GM12878 (cell line): Measurements from ENCODE around the gene UTP25. TPM values are rescaled to one million over a fixed set of nuclear protein-coding genes. Genes with fewer than 3 reads are reported as not detected.
A peak's percentile ranks its signal among the peaks of the same experiment; 100 is the strongest.

Source experiments
- ATF2 ChIP-seq: IDR thresholded peaks from 2 replicates; pipeline ENCODE4 v1.6.1; 2012; ENCODE audit warnings: low read length, inconsistent platforms
- BACH1 ChIP-seq: fragments of 450-650 bp; IDR thresholded peaks from 2 replicates; pipeline ENCODE4 v1.6.1; 2017; ENCODE audit warnings: mild to moderate bottlenecking, borderline replicate concordance
- BCL11A ChIP-seq: IDR thresholded peaks from 2 replicates; pipeline ENCODE4 v1.6.1; 2011; ENCODE audit warnings: low read depth, low read length
- EED ChIP-seq: sonication (generic); IDR thresholded peaks from 2 replicates; pipeline ENCODE4 v1.6.1; 2016; ENCODE audit warnings: antibody characterized with exemption, low read depth
- EP300 ChIP-seq, 2 experiments: fragments of 150-350 bp in 1 of 2; IDR thresholded peaks; 2 replicates each; pipeline ENCODE4 v1.6.1; 2011 to 2012; ENCODE audit warnings: low read depth in 2 of 2, low read length in 2 of 2, borderline replicate concordance in 1 of 2, improper control_type of control experiment in 1 of 2, inconsistent platforms in 1 of 2; ENCODE audit not compliant: control insufficient read depth in 1 of 2
- FOXK2 ChIP-seq: fragments of 450-650 bp; IDR thresholded peaks from 2 replicates; pipeline ENCODE4 v1.6.1; 2017; ENCODE audit warnings: mild to moderate bottlenecking, moderate library complexity
- FOXM1 ChIP-seq: IDR thresholded peaks from 2 replicates; pipeline ENCODE4 v1.6.1; 2012; ENCODE audit warnings: low read depth, mild to moderate bottlenecking, inconsistent platforms, low read length, moderate library complexity
- HDAC2 ChIP-seq: fragments of 200-600 bp; sonication (generic); IDR thresholded peaks from 2 replicates; pipeline ENCODE4 v1.6.1; 2017
- JUNB ChIP-seq: IDR thresholded peaks from 2 replicates; pipeline ENCODE4 v1.6.1; 2016; ENCODE audit warnings: antibody characterized with exemption, mild to moderate bottlenecking
- KAT2A ChIP-seq: conservative IDR thresholded peaks from 2 replicates; pipeline ENCODE4 v1.6.1; 2011; ENCODE audit warnings: low read depth, low read length; ENCODE audit not compliant: control insufficient read depth
- MEF2A ChIP-seq: IDR thresholded peaks from 2 replicates; pipeline ENCODE4 v1.6.1; 2011; ENCODE audit warnings: low read depth, mild to moderate bottlenecking, low read length, moderate library complexity; ENCODE audit not compliant: insufficient read depth
- NRF1 ChIP-seq: conservative IDR thresholded peaks from 2 replicates; pipeline ENCODE4 v1.6.1; 2011; ENCODE audit warnings: mild to moderate bottlenecking, low read depth, low read length, improper control_type of control experiment
- PKNOX1 ChIP-seq: fragments of 450-650 bp; IDR thresholded peaks from 2 replicates; pipeline ENCODE4 v1.6.1; 2016; ENCODE audit warnings: mild to moderate bottlenecking
- POLR2AphosphoS2 ChIP-seq: IDR thresholded peaks from 2 replicates; pipeline ENCODE4 v1.6.1; 2011; ENCODE audit warnings: low read depth, mild to moderate bottlenecking, low read length, improper control_type of control experiment, moderate library complexity
- SIN3A ChIP-seq: IDR thresholded peaks from 2 replicates; pipeline ENCODE4 v1.6.1; 2012; ENCODE audit warnings: low read depth, low read length, improper control_type of control experiment
- SMARCA5 ChIP-seq: fragments of 450-650 bp; IDR thresholded peaks from 2 replicates; pipeline ENCODE4 v1.6.1; 2017; ENCODE audit warnings: mild to moderate bottlenecking
- TAF1 ChIP-seq: IDR thresholded peaks from 2 replicates; pipeline ENCODE4 v1.6.1; 2011; ENCODE audit warnings: mild to moderate bottlenecking, low read depth, low read length, borderline replicate concordance
- TCF12 ChIP-seq: IDR thresholded peaks from 2 replicates; pipeline ENCODE4 v1.6.1; 2011; ENCODE audit warnings: low read depth, mild to moderate bottlenecking, low read length
- ZNF24 ChIP-seq: fragments of 450-650 bp; IDR thresholded peaks from 2 replicates; pipeline ENCODE4 v1.6.1; 2017; ENCODE audit warnings: antibody characterized with exemption, mild to moderate bottlenecking
- ZZZ3 ChIP-seq: IDR thresholded peaks from 2 replicates; pipeline ENCODE4 v1.6.1; 2011; ENCODE audit warnings: low read depth; ENCODE audit not compliant: control insufficient read depth, insufficient read length
- polyA plus RNA-seq, 11 experiments: library from polyadenylated mRNA; depleted of rRNA in 4 of 11; unstranded in 6 of 11; stranded (reverse) in 5 of 11; fragments of >200 nt; fragmentation: Nextera tagmentation in 4 of 11; fragmentation: Illumina TruSeq in 1 of 11; extraction: Ambion mirVana in 4 of 11; extraction: Trizol in 1 of 11; gene quantifications; 1 replicate in 1 of 11; 2 replicates in 10 of 11; pipeline versions ENCODE4 v1.2.1 to v1.2.3, GENCODE V29; 2011 to 2016; ENCODE audit warnings: inconsistent platforms in 2 of 11, missing spikeins in 2 of 11, low read depth in 1 of 11
- total RNA-seq, 4 experiments: library from RNA; depleted of rRNA in 3 of 4; stranded (reverse); fragments of >200 nt in 3 of 4; fragmentation: Illumina TruSeq in 1 of 4; extraction: Trizol in 1 of 4; gene quantifications; 2 replicates each; pipeline versions ENCODE4 v1.2.1 to v1.2.3, GENCODE V29; 2013 to 2021
- TF ChIP-seq, protein P1 (sequence below): IDR thresholded peaks from 2 replicates; pipeline ENCODE4 v1.6.1; 2011; ENCODE audit warnings: borderline replicate concordance, low read depth, mild to moderate bottlenecking, moderate library complexity, mixed read lengths, low read length; ENCODE audit not compliant: insufficient read depth; ENCODE audit errors: extremely low read length
- TF ChIP-seq, protein P2 (sequence below): IDR thresholded peaks from 2 replicates; pipeline ENCODE4 v1.6.1; 2011; ENCODE audit warnings: borderline replicate concordance, low read depth, mild to moderate bottlenecking, moderate library complexity, low read length; ENCODE audit not compliant: insufficient read depth, poor library complexity, severe bottlenecking
- TF ChIP-seq, protein P3 (sequence below): fragments of 450-650 bp; IDR thresholded peaks from 2 replicates; pipeline ENCODE4 v1.6.1; 2017; ENCODE audit warnings: mild to moderate bottlenecking, low read depth, inconsistent platforms; ENCODE audit not compliant: poor library complexity, severe bottlenecking

Gene UTP25
- total and polyA plus RNA-seq, 10 of the 15 experiments (the other 5 are each of a cell fraction or from before 2014, with no cell fraction given), result 3.0 to 13.3 (median 8.5) TPM

DNA sequence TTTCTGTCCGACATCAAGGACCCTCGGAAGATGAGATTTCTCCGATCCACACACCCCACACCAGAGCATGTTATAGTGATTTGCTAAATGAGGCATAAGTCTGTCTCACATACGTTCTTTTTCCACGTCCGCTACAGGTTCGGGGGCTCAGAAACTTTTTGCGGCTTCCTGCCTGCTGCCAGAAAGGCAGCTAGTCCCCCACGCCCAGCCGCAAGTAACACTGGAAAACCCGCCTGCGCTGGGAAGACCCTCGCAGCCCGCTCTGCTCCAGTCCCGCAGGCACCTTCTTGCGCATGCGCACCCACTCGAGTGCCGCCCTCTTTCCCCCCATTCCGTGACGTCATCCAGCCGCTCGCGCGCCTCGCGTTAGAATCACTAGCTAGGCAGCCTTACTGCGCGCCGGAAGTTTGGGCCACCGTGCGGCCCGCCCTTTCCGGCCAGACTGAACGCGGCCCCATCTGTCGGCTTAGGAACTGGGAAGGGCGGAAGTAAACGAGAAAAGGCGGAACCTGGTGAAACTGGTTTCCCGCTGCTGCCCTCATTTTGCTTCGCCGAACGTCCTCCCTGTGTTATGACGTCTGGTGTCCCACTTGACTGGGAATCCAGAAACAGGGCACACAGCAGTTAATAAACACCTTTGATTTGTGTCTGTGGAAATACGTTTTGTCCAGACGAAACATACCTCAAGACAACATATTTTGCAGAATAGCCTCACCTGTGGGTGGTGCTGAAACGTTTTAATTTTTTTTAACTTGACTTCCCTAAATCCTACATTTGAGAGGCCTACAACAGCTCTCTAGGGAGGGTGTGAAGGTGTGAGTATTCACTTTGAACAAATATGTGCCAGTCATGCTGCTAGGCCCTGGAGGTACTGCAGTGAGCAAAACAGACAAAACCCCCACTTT, 43.3 kb upstream of the UTP25 start, which contains the start of gene C1orf74 (continued):
- 0 out of 2 replicates have a peak, but pooled peaks have one; percentile 21 for TF ChIP-seq EED
- no peak for TF ChIP-seq MEF2A
- TF ChIP-seq JUNB, result no peak
- TF ChIP-seq EP300 (IDR thresholded peaks at IDR 0.05; ENCODE audit: borderline replicate concordance in 1 of 2, control insufficient read depth in 1 of 2, low read depth in 2 of 2, low read length in 2 of 2), result no peak
- peak; percentile 48; the same call in 1 of the 2 replicates for TF ChIP-seq TCF12
- no peak for TF ChIP-seq ZNF24
- TF ChIP-seq FOXM1, result no peak
- TF ChIP-seq, protein P1, sequence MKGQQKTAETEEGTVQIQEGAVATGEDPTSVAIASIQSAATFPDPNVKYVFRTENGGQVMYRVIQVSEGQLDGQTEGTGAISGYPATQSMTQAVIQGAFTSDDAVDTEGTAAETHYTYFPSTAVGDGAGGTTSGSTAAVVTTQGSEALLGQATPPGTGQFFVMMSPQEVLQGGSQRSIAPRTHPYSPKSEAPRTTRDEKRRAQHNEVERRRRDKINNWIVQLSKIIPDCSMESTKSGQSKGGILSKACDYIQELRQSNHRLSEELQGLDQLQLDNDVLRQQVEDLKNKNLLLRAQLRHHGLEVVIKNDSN, result no peak
- no peak for TF ChIP-seq ZZZ3
- no peak for TF ChIP-seq HDAC2
- no peak for TF ChIP-seq KAT2A
- peak; percentile 69; the same call in 1 of the 2 replicates for TF ChIP-seq PKNOX1
- peak; percentile 43; the same call in 1 of the 2 replicates for TF ChIP-seq BACH1
- TF ChIP-seq TAF1, result peak; percentile 39; the same call in 1 of the 2 replicates
- TF ChIP-seq SMARCA5, result no peak
- TF ChIP-seq BCL11A, result no peak
- peak; percentile 92 for TF ChIP-seq POLR2AphosphoS2
- TF ChIP-seq SIN3A, result peak; percentile 78; the same call in 1 of the 2 replicates
- no peak for TF ChIP-seq FOXK2
- TF ChIP-seq, protein P2, sequence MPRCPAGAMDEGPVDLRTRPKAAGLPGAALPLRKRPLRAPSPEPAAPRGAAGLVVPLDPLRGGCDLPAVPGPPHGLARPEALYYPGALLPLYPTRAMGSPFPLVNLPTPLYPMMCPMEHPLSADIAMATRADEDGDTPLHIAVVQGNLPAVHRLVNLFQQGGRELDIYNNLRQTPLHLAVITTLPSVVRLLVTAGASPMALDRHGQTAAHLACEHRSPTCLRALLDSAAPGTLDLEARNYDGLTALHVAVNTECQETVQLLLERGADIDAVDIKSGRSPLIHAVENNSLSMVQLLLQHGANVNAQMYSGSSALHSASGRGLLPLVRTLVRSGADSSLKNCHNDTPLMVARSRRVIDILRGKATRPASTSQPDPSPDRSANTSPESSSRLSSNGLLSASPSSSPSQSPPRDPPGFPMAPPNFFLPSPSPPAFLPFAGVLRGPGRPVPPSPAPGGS, result no peak
- TF ChIP-seq NRF1, result peak; percentile 89
- TF ChIP-seq, protein P3, sequence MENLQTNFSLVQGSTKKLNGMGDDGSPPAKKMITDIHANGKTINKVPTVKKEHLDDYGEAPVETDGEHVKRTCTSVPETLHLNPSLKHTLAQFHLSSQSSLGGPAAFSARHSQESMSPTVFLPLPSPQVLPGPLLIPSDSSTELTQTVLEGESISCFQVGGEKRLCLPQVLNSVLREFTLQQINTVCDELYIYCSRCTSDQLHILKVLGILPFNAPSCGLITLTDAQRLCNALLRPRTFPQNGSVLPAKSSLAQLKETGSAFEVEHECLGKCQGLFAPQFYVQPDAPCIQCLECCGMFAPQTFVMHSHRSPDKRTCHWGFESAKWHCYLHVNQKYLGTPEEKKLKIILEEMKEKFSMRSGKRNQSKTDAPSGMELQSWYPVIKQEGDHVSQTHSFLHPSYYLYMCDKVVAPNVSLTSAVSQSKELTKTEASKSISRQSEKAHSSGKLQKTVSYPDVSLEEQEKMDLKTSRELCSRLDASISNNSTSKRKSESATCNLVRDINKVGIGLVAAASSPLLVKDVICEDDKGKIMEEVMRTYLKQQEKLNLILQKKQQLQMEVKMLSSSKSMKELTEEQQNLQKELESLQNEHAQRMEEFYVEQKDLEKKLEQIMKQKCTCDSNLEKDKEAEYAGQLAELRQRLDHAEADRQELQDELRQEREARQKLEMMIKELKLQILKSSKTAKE, result no peak
- peak; percentile 89 for TF ChIP-seq ATF2
